Measurements from ENCODE around the gene ZACN. TPM values are rescaled to one million over a fixed set of nuclear protein-coding genes. Genes with fewer than 3 reads are reported as not detected.
"Not testable (repeated sequence)": the region's sequence is repeated elsewhere in the genome, so short reads cannot be mapped to it uniquely, and the experiment has no call there.

ZACN gene
- total RNA-seq, 1 donor from 2014 or later, result 0.23 TPM

- no peaks in the 10 kb centered on the region for H3K79me2 ChIP-seq (ENCODE audit: insufficient read depth, low read length)
- Mint-ChIP-seq H3K27ac (ENCODE audit: unreplicated experiment) (no peak overlapping the region), H3K36me3 (ENCODE audit: low read depth, unreplicated experiment) (peaks cover 45% of the 10 kb centered on the region)
Measured at GRCh38 chr17:76040376-76040775, 38.6 kb upstream of the ZACN start.

GRCh38 chr17:76042868-76043267 is 36.1 kb upstream of the ZACN start:
- DNase-seq (ENCODE audit: low read depth); H3K9me3 Mint-ChIP-seq (ENCODE audit: unreplicated experiment); FAIRE-seq; H2AFZ ChIP-seq (ENCODE audit: low read depth, low read length); H3K4me2 ChIP-seq (ENCODE audit: low read length); H3K27ac ChIP-seq (ENCODE audit: low read depth, low read length); H3K27me3 ChIP-seq (ENCODE audit: insufficient read depth, low read length); H3K27me3 Mint-ChIP-seq (ENCODE audit: low read depth, unreplicated experiment); H3K27ac Mint-ChIP-seq (ENCODE audit: unreplicated experiment); H3K79me2 ChIP-seq (ENCODE audit: insufficient read depth, low read length); H3K4me1 Mint-ChIP-seq (ENCODE audit: low read depth, unreplicated experiment); H3K4me3 ChIP-seq (ENCODE audit: insufficient read depth, low read depth, low read length); H3K9ac ChIP-seq (ENCODE audit: low read length); H3K4me1 ChIP-seq (ENCODE audit: insufficient read depth, low read length); H3K4me3 Mint-ChIP-seq (ENCODE audit: unreplicated experiment); H3K9me3 ChIP-seq (ENCODE audit: insufficient read depth, low read depth, low read length): not testable (repeated sequence)
- peaks cover 49% of the 10 kb centered on the region for H3K36me3 Mint-ChIP-seq (ENCODE audit: low read depth, unreplicated experiment)
- peaks cover 48% of the 10 kb centered on the region for H4K20me1 ChIP-seq (ENCODE audit: insufficient read depth, low read length)
- H3K36me3 ChIP-seq (ENCODE audit: insufficient read depth, low read length), result peaks cover 81% of the 10 kb centered on the region

More at GRCh38 chr17:76040376-76040775, 38.6 kb upstream of the ZACN start:
- Mint-ChIP-seq H3K9me3 (ENCODE audit: unreplicated experiment) (no peaks in the 10 kb centered on the region), H3K27me3 (ENCODE audit: low read depth, unreplicated experiment) (no peaks in the 10 kb centered on the region), H3K4me1 (ENCODE audit: low read depth, unreplicated experiment) (no peaks in the 10 kb centered on the region), H3K4me3 (ENCODE audit: unreplicated experiment) (no peak overlapping the region)
- no peak overlapping the region for H3K27ac ChIP-seq (ENCODE audit: low read depth, low read length)
- H3K4me2 ChIP-seq (ENCODE audit: low read length), result no peak overlapping the region
- TF ChIP-seq CTCF (IDR thresholded peaks at IDR 0.05; ENCODE audit: insufficient read depth, low read depth, low read length), result no peak
- no peak for TF ChIP-seq EZH2 (IDR thresholded peaks at IDR 0.05; ENCODE audit: insufficient read depth, low read length)
- no peaks in the 10 kb centered on the region for H3K4me1 ChIP-seq (ENCODE audit: insufficient read depth, low read length)
- H2AFZ ChIP-seq (ENCODE audit: low read depth, low read length), result no peak overlapping the region
- H3K27me3 ChIP-seq (ENCODE audit: insufficient read depth, low read length), result no peaks in the 10 kb centered on the region
- peaks cover 54% of the 10 kb centered on the region for H4K20me1 ChIP-seq (ENCODE audit: insufficient read depth, low read length)
- H3K4me3 ChIP-seq (ENCODE audit: insufficient read depth, low read depth, low read length), result no peak overlapping the region
- no peak overlapping the region for H3K9ac ChIP-seq (ENCODE audit: low read length)
- FAIRE-seq, result no peak
- DNase-seq (ENCODE audit: low read depth), result no peak
- H3K9me3 ChIP-seq (ENCODE audit: insufficient read depth, low read depth, low read length), result no peaks in the 10 kb centered on the region
- H3K36me3 ChIP-seq (ENCODE audit: insufficient read depth, low read length), result peaks cover 70% of the 10 kb centered on the region

GRCh38 chr17:76044475-76045007 is 34.4 kb upstream of the ZACN start:
- H3K27me3 ChIP-seq (ENCODE audit: insufficient read depth, low read length); H3K4me3 Mint-ChIP-seq (ENCODE audit: unreplicated experiment); H3K27ac Mint-ChIP-seq (ENCODE audit: unreplicated experiment); H3K9me3 Mint-ChIP-seq (ENCODE audit: unreplicated experiment); H3K9ac ChIP-seq (ENCODE audit: low read length); H2AFZ ChIP-seq (ENCODE audit: low read depth, low read length); H3K4me2 ChIP-seq (ENCODE audit: low read length); DNase-seq (ENCODE audit: low read depth); H3K9me3 ChIP-seq (ENCODE audit: insufficient read depth, low read depth, low read length); H3K27me3 Mint-ChIP-seq (ENCODE audit: low read depth, unreplicated experiment); H3K27ac ChIP-seq (ENCODE audit: low read depth, low read length); H3K4me3 ChIP-seq (ENCODE audit: insufficient read depth, low read depth, low read length); H3K79me2 ChIP-seq (ENCODE audit: insufficient read depth, low read length); FAIRE-seq: not testable (repeated sequence)
- Mint-ChIP-seq H3K36me3 (ENCODE audit: low read depth, unreplicated experiment) (peaks cover 45% of the 10 kb centered on the region), H3K4me1 (ENCODE audit: low read depth, unreplicated experiment) (peaks cover 16% of the 10 kb centered on the region)
- Histone ChIP-seq H3K36me3 (ENCODE audit: insufficient read depth, low read length) (peaks cover 70% of the 10 kb centered on the region), H3K4me1 (ENCODE audit: insufficient read depth, low read length) (peaks cover 16% of the 10 kb centered on the region), H4K20me1 (ENCODE audit: insufficient read depth, low read length) (peaks cover 52% of the 10 kb centered on the region)

Measured in astrocyte (in vitro differentiated cells and primary cell).